Embryonic facial prominence (tissue), 1 donor: ENCODE results near the gene TP53I3.
"Not testable (repeated sequence)": the region's sequence is repeated elsewhere in the genome, so short reads cannot be mapped to it uniquely, and the experiment has no call there.

ENCODE experiments used
- DNase-seq: peaks from one replicate; pipeline ENCODE4 v3.0.0-alpha.2; 2016; ENCODE audit errors: extremely low spot score

The TP53I3 gene

GRCh38 chr2:24054366-24055010 lies 30.1 kb downstream of the TP53I3 start:
- no peak for DNase-seq

- DNase-seq, result no peak
Observed at GRCh38 chr2:24052951-24053350, 31.7 kb downstream of the TP53I3 start.

DNA sequence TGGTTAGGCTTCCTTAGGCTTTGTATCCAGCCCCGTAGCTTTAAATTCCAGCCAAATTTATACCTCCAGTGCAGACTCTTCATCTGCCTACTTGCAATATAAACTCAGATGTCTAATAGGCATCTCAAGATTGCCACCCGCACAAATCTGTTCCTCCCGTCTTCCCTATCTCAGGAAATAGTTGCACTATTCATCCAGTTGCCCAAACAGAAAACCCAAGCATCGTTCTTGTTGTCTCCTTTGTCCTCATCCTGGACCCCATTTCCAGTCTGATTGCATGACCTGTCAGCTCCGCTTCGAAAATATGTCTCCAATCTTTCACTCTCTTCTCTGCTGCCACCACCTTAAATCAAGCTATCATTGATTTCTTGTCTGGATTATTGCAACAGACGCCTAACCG lies 32.8 kb downstream of the TP53I3 start:
- no peak for DNase-seq

GRCh38 chr2:24050041-24050979 lies 34.3 kb downstream of the TP53I3 start:
- DNase-seq, result no peak

- DNase-seq, result no peak
Observed at GRCh38 chr2:24049485-24050021, 35.1 kb downstream of the TP53I3 start, which contains the start of gene FKBP1B. FKBP1B (plus strand) TSS chr2:24049741; CDS start chr2:24049850, 109 bp downstream.

- DNase-seq, result no peak
Observed at GRCh38 chr2:24048769-24049484, 35.7 kb downstream of the TP53I3 start.

- no peak for DNase-seq
Observed at GRCh38 chr2:24047703-24048033, 37.0 kb downstream of the TP53I3 start.

- DNase-seq, result peak; percentile 98
Observed at GRCh38 chr2:24046930-24047702, 37.5 kb downstream of the TP53I3 start, which contains the start of gene WDCP. WDCP (minus strand) TSS chr2:24047391; CDS start chr2:24039494, 7,897 bp downstream.

DNA sequence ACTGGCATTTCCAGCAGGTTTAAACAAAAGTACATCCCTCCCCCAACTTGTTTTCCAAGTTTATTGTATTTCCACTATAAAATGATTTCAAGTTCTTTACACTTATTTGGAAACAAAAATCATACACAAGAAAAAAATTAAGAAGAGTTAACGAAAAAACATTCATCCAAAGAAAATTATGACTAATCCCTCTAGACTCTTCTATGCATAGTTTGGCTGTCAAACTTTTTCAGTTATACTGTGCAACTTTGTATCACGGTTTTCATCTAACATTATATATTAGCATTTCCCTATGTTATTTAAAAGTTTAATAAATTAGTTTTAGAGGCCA lies 38.1 kb downstream of the TP53I3 start:
- no peak for DNase-seq

DNA sequence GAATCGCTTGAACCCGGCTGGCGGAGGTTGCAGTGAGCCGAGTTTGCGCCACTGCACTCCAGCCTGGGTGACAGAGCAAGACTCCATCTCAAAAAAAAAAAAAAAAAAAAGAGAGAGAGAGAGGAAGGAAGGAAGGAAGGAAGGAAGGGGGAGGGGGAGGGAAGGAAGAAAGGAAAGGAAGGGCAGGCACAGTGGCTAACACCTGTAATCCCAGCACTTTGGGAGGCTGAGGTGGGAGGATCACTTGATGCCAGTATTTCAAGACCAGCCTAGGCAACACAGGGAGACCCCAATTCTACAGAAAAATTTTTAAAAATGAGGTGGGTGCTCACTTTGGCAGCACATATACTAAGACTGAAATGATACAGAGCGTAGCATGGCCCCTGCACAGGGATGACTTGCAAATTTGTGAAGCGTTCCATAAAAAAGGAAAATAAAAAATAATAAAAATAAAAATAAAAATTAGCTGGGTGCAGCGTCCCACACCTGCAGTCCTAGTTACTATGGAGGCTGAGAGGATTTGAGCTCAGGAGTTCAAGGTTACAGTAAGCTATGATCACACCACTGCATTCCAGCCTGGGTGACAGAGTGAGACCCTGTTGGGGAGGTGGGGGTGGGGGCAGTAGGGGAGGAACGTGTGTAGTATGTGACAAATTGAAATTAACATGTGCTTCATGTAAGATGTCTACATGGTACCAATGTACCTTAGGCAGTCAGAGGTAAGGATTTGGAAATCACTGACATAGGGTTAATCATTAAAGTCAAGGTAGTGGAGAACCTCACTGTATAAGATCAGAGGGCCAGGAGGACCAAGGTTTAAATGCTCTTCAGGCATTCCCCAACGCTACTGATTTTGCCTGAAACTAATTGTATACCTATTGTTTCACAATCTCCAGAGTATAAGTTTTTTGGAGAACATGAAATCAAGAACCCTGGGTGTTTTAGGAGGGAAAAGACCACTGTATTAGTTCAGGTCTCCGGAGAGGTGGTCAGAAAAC lies 38.8 kb downstream of the TP53I3 start:
- no peak for DNase-seq

DNA sequence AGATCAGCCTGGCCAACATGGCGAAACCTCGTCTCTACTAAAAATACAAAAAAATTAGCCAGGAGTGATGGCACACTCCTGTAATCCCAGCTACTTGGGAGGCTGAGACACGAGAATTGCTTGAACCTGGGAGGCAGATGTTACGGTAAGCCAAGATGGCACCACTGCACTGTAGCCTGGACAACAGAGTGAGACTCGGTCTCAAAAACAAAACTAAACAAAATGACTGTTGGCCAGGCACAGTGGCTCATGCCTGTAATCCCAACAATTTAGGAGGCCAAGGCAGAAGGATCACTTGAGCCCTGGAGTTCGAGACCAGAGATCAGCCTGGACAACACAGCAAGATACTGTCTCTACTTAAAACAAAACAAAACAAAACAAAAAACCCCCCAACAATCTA lies 41.5 kb downstream of the TP53I3 start:
- not testable (repeated sequence) for DNase-seq

DNA sequence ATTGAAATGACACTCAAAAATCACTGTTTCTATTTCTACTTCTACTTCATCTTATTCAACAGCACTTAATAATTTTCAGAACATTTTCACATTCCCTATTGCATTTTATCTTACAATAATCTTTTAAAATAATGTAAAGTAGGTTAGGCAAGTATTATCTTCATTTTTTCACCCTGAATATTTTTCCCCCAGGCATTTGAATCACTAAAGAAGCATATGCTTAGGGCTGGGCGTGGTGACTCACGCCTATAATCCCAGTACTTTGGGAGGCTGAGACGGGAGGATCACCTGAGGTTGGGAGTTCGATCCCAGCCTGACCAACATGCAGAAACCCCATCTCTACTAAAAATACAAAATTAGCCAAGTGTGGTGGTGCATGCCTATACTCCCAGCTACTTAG lies 44.1 kb downstream of the TP53I3 start:
- DNase-seq, result no peak

GRCh38 chr2:24038786-24039499 lies 45.7 kb downstream of the TP53I3 start:
- DNase-seq, result no peak
